ENCODE data around the gene YY1.
"Not testable (repeated sequence)": the region's sequence is repeated elsewhere in the genome, so short reads cannot be mapped to it uniquely, and the experiment has no call there.

The YY1 gene

DNA sequence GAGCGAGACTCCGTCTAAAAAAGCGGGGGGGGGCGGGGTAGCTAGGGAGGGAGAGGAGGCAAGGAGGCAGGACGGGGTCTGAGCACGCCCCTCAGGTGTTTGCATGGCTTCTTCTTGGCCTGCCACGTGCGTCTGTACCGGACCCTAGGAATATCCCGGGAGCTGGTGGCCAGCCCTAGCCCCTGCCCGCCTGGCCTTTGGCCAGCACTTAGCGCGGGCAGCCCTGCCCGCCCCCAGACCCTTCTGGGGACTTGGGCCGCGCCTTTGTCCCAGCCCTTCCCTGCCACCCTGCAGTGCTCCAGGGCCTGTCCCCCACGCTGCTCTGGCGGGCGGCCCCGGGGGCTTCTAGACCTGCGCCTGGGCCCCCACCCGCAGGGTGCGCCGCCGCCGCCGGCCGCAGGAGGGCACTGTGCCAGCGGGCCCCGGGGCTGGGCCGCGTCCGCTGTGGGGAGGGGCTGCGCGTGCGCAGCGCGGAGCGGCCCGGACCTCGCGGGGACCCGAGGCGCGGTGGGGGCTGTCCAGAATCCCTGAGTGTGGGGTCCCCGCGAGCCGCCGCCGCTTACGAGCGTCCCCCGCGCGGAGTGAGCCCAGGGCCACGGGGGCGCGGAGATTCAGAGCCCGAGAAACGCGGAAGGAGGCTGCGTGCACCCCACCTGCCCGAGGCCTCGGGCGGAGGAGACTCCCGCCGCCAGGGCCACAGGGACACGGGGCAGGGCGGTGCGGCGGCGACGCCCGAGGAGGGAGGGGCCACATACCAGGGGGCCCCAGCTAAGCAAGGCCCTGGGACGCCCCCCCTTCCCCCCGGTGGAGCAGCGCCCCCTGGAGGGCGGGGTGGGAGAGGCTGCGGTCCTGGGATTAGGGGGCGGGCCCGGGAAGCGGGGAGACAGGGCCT lies 46.3 kb downstream of the YY1 start:
- peak; percentile 62 for DNase-seq

DNA sequence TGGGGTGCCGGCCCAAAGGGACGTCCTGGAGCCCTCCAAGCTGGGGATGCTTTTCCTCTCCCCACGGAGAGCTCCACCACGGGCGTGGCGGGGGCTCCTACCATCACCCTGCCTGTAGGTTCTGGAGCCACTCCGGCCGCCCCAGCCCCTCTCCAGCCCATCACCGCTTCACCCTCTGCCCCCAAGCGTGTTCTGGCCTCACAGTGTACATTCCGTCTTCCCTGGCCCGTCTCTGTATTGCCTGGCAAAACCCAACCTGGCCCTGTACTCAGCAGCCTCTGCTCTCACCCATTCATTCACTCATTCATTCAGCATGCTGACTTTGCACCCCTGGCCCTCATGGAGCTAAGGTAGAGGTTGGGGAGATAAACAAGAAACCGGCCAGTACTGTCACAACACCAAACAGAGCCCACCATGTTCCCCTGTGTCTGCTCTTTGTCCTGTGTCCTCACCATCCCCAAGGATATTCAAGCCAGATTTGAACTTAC lies 47.0 kb downstream of the YY1 start:
- no peak for DNase-seq

DNA sequence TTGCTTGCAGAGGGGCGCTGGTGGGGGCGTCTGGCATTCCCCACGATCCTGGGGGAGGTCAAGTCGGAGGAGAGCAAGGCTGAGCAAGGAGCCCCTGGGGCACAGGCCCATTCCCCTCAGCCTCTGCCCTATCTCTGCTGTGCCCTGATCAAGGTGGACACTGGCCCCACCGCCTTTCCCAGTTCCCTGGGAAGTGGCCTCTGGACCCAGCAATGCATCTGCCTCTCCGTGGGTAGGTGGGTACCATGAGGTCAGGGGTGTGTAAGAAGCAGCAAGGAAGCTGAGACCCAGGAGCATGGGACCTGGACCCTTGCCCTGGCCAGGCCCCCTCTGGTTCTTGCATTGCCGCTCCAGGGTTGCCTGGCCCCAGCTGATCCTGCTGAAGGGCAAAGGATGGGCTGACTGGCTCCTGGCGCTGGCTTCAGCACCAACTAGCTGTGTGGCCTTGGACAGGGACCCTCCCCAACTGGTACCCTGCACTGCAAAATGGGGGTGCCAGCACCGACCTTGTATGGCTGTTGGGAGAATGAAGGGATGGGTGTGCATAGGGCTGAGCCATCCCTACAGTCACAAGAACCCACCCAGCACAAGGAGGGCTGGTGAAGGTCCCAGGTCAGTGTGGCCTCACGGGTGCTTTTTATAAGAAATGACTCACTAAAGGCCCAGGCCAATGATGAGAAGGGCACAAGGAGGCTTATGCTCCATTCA lies 47.7 kb downstream of the YY1 start:
- no peak for DNase-seq

DNA sequence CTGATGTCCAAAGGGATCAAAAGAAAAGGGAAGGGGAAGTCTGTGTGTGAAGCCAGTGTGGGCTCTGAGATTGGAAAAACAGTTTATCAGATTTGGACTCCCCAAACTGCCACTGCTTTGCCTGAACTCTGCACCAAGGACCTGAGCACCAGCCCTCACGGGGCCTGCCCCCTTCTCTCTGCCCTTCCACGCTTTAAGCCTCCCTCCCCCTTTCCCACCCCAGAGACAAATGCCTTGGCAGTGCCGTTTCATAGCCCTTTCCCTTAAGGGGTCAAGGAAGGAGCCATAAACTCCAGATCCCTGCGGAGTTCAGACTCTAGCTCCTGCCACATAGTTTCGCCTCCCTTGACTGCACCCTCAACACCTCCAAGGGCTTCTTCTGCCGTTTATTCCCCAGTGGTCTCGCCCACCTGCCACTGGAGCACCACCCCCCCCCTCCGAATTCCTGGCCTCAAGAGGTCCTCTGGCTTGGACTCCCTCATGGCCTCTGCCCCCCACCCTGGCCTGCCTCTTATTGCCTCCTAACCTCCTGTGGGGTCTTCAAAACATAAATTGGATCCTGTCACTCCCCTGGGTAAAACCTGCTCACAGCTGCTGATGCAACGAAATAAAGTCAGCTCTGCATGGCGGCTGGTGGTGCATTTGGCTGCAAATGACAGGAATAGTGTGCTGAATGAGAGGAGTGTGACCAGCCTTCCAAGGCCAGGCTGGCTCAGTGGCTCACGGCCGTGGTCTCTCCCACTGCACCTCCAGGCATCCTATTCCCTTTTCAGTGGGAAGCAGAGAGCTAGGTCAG lies 48.5 kb downstream of the YY1 start:
- no peak for DNase-seq

GRCh38 chr14:100287998-100288295 lies 49.0 kb downstream of the YY1 start:
- DNase-seq: not testable (repeated sequence)

- DNase-seq: no peak
Observed at GRCh38 chr14:100288382-100289185, 49.6 kb downstream of the YY1 start.

DNA sequence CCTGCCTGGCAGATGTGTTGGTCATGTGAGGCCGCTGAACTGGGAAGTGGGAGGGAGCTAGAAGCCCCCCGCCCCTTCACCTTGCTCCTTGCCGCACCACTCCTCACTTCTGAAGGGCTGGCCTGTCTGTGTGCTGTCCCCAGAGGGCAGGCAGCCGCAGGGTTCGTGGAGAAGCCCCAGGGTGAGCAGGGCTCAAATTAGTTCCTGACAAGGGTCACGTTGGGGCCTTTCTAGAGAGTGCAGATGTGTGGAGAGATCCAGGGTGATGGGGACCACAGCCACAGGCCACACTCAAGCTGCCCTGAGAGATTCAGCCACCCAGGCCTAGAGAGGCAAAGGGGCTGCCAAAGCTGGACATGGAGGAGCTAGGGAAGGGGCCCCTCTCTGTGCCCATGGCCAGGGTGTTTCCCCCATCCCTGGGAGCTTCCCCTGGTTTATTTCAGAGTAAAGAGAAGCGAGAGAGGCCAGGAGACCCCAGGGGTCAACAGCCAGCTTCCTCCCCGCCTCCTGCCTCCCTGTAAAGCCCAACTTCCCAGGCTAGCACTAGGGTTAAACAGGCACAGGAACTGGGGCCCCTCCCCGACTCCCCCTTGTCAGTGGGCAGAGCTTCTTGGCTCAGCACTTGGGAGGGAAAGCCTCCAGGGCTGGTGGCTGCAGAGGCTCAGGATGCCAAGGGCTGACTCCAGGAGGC lies 51.1 kb downstream of the YY1 start:
- no peak for DNase-seq

DNA sequence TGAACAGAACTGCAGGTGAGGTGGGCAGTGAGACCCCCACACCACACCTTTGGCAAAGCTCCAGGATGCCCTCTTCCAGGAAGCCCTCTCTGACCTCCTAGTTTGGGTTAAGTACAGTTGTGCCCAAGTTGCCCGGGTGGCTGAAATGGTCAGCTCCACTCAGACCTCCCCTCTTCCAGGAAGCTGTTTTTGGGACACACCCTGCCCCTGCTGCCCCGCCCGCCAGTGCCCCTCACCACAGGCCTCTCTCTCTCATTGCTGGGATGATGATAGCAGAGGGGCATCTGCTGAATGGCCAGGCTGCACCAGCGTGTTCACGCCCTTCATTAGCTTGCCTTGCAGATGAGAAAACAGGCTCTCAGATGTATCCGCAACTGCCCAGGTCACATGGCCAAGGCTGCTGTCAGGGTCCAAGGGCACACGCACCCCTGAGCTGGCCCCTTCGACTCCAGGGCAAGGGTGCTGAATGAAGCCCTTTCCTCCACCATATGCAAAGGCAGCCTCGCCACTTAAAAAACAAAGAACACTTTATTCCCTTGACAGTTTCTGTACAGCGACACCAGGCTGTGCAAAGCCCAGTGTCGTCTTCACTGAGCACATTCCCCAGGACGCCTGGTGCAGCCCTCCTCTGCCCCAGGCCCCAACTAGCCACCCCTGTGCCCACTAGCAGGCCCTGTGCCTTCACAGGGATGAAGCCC lies 51.8 kb downstream of the YY1 start:
- no peak for DNase-seq

DNA sequence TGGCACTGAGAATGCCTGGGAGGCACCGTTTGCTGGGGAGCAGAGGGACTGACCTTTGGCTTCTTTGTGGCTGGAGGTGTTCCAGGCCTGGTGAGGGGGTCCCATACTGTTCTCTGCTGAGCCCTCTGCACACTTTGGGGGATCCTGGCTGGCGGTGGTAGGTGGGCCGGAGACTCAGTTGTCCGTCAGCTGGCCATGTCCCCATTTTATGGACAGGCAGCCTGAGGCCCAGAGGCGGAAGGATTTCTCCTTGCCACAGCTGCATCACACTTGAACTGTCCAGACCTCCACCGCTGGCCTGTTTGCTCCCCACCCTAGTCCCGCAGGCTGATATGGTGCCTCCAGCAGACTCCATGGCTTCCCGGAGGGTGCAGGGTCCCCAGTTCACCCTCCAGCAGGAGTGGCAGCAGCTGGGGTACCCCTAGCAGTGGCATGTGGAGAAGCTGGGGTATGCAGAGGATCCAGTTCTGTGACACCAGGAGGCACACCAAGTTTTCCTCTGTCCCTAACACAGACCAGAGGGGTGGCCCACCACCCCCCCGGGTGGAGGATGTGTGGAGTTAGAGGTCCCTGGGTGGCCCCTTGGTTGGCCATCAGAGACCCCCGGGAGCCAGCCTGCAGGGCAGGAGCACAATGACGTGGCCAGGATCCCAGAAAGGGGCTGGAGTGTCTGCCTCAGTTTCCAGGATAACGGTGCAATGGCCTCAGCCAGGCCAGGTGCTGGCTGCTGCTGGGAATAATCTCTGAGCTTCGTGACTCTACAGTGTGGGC lies 52.5 kb downstream of the YY1 start:
- DNase-seq: no peak

DNA sequence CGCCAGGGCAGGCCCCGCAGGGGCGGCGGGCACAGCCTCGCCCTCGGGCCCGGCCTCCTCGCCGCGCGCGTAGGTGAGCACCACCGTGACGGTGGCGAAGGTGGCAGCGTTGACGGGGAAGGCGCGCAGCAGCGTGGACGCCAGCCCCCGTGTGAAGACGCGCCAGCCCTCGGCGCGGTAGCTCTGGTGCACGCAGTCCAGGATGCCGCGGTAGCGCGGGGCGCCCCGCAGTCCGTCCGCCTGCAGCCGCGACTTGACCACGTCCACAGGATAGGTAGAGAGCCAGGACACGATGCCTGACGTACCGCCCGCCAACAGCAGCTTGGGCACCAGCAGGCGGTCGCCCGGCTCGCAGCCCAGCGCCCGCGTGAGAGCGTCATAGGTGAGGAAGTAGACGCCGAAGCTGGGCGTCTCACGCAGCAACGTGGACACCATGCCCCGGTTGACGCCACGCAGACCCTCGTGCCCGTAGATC lies 53.4 kb downstream of the YY1 start:
- DNase-seq: no peak

DNA sequence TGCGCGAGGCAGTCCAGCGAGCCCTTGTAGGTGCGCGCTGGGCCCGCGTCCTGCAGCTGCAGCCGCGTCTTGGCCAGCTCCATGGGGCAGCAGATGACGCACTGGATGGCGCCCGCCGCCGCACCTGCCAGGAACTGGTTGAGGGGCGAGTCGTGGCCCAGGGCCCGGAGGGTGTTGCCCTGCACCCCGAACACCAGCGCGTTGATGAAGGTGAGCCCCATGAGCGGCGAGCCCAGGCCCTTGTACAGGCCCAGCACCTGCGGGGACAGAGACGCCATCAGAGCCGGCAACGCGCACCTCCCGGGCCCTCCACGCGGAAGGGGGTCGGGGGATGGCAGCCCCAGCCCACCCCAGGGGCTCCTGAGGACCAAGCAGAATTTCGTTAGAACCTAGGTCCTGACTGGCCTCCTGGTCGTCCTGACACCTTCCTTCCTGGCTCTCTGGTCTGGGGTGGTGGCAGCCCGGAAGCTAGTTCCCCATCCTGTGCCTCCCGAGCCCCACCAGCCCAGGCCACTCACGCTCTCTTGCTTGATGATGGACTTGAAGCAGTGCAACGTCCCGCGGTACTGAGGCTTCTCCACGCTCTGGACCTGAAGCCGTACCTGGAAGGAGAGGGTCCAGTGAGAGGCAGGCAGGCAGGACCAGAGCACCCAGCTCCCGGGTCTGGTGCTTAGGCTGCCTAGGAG lies 54.0 kb downstream of the YY1 start:
- DNase-seq: no peak

GRCh38 chr14:100293497-100294212 lies 54.7 kb downstream of the YY1 start:
- no peak for DNase-seq

- DNase-seq: no peak
Observed at GRCh38 chr14:100294213-100294962, 55.4 kb downstream of the YY1 start.

DNA sequence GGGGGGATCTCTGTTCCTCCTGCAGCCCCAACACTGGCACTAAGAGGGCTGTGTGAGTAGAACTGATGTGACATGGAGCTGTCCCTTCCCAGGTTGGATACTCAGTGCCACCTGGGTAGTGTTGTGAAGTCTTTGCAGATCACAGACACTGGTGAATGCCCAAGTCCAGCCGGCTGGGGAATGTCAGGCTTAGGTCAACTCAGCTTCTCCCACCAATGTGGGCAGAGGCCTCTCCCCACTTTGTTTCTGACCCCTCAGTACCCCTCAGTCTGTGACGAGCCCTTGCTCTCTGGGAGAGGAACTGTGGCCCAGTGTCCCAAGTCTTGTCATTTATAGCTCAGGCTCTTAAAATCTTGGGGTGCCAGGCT lies 56.0 kb downstream of the YY1 start:
- no peak for DNase-seq

- DNase-seq: no peak
Observed at GRCh38 chr14:100295376-100296105, 56.6 kb downstream of the YY1 start.

- DNase-seq: peak; percentile 22
Observed at GRCh38 chr14:100296106-100296651, 57.2 kb downstream of the YY1 start.

DNA sequence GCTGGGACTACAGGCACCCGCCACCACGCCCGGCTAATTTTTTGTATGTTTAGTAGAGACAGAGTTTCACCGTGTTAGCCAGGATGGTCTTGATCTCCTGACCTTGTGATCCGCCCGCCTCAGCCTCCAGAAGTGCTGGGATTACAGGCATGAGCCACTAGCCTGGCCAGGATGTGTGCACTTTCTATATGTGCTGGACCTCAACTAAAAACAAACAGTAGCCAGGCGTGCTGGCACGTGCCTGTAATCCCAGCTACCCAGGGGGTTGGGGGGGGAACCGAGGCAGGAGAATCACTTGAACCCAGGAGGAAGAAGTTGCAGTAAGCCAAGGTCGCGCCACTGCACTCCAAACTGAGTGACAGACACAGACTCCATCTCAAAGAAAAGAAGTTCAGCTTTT lies 57.8 kb downstream of the YY1 start:
- DNase-seq: not testable (repeated sequence)

All from inflammatory macrophage treated with lipopolysaccharide for 4 hours (primary cell).